ENCODE data around the gene GTPBP4.

DNA sequence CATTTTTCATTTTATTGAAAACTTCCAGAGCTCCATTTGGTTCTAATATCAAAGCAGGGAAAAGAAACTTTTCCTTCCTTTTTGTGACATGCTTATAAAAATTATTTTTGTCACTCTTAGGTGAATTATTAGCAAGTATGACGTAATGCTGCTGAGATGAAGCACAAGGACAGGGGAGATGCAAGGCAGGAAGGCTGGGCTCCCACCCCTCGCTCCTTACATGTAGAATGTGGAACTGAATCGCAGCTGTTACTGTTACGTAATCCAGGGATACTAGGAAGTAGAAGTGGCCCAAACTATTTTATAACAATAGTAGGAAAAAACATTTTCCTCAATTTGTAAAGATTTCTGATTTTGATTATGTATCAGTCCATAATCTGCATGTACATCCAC is 17.1 kb upstream of the GTPBP4 start:
- TF ChIP-seq POLR2A (IDR thresholded peaks at IDR 0.05) (no peak), EP300 (IDR thresholded peaks at IDR 0.05) (no peak)
- TF ChIP-seq, protein P1, sequence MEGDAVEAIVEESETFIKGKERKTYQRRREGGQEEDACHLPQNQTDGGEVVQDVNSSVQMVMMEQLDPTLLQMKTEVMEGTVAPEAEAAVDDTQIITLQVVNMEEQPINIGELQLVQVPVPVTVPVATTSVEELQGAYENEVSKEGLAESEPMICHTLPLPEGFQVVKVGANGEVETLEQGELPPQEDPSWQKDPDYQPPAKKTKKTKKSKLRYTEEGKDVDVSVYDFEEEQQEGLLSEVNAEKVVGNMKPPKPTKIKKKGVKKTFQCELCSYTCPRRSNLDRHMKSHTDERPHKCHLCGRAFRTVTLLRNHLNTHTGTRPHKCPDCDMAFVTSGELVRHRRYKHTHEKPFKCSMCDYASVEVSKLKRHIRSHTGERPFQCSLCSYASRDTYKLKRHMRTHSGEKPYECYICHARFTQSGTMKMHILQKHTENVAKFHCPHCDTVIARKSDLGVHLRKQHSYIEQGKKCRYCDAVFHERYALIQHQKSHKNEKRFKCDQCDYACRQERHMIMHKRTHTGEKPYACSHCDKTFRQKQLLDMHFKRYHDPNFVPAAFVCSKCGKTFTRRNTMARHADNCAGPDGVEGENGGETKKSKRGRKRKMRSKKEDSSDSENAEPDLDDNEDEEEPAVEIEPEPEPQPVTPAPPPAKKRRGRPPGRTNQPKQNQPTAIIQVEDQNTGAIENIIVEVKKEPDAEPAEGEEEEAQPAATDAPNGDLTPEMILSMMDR (IDR thresholded peaks at IDR 0.05) = no peak
